Measurements from ENCODE around the gene OR2AJ1.

GRCh38 chr1:247935781-247936180, 11.1 kb downstream of the OR2AJ1 start:
- TF ChIP-seq POLR2A (IDR thresholded peaks at IDR 0.05; ENCODE audit: low read depth, low read length) (no peak), POLR2AphosphoS5 (IDR thresholded peaks at IDR 0.05; ENCODE audit: low read depth, low read length) (no peak)

All from GM12892 (cell line).